22Rv1 (cell line): ENCODE data around the gene ARL15.

Experiments
- CTCF ChIP-seq: fragments of 450-650 bp; IDR thresholded peaks from 2 replicates; pipeline ENCODE4 v1.5.1; 2017; ENCODE audit warnings: mild to moderate bottlenecking
- ZFX ChIP-seq: fragments of 450-650 bp; IDR thresholded peaks from 2 replicates; pipeline ENCODE4 v1.6.1; 2017; ENCODE audit warnings: antibody characterized with exemption, borderline replicate concordance

GRCh38 chr5:54004697-54005096, 305.7 kb downstream of the ARL15 start:
- TF ChIP-seq CTCF (no peak), ZFX (no peak)
